ENCODE results near the gene DAB2. TPM values are rescaled to one million over a fixed set of nuclear protein-coding genes. Genes with fewer than 3 reads are reported as not detected.

Gene DAB2
- total RNA-seq, 5 donors from 2014 or later (not counting 1 experiment from before 2014, with no cell fraction given): 0.47 to 1.1 (median 0.78) TPM

GRCh38 chr5:39449591-39449990, 24.8 kb upstream of the DAB2 start:
- H3K27ac ChIP-seq (ENCODE audit: low read length): no peak overlapping the region
- ChIA-PET CTCF (no interaction called here), POLR2A (no interaction called here)
- Mint-ChIP-seq H3K9me3 (no peaks in the 10 kb centered on the region), H3K4me1 (no peaks in the 10 kb centered on the region), H3K36me3 (no peaks in the 10 kb centered on the region), H3K27me3 (peaks cover 0 to 4% of the 10 kb centered on the region in 2 donors), H3K4me3 (no peak overlapping the region), H3K27ac (no peak overlapping the region)
- no peaks in the 10 kb centered on the region for H3K4me1 ChIP-seq (ENCODE audit: control insufficient read depth in 1 of 2, extremely low read depth in 1 of 2, insufficient read depth in 2 of 2, low read length in 2 of 2)
- 84% methylated on average over 2 of the region's 3 CpGs for WGBS (ENCODE audit: insufficient coverage)
- no peaks in the 10 kb centered on the region for H3K9me3 ChIP-seq
- DNase-seq (no peak), ATAC-seq (replicated peaks in 1 of 4) (no peak)
- H3K36me3 ChIP-seq (ENCODE audit: control insufficient read depth in 2 of 2, extremely low read depth in 1 of 2, insufficient read depth in 1 of 2, low read length in 1 of 2): no peaks in the 10 kb centered on the region
- H3K27me3 ChIP-seq (replicated peaks in 1 of 2; ENCODE audit: control insufficient read depth in 2 of 2, extremely low read depth in 1 of 2, insufficient read depth in 2 of 2, low read length in 1 of 2): no peaks in the 10 kb centered on the region
- no peak overlapping the region for H3K4me3 ChIP-seq (ENCODE audit: control insufficient read depth in 1 of 2, extremely low read depth in 1 of 2, low read length in 1 of 2)

GRCh38 chr5:39448506-39449128, 23.8 kb upstream of the DAB2 start:
- Histone ChIP-seq H3K4me1 (ENCODE audit: control insufficient read depth in 1 of 2, extremely low read depth in 1 of 2, insufficient read depth in 2 of 2, low read length in 2 of 2) (no peaks in the 10 kb centered on the region), H3K36me3 (ENCODE audit: control insufficient read depth in 2 of 2, extremely low read depth in 1 of 2, insufficient read depth in 1 of 2, low read length in 1 of 2) (no peaks in the 10 kb centered on the region), H3K27me3 (replicated peaks in 1 of 2; ENCODE audit: control insufficient read depth in 2 of 2, extremely low read depth in 1 of 2, insufficient read depth in 2 of 2, low read length in 1 of 2) (no peaks in the 10 kb centered on the region), H3K4me3 (ENCODE audit: control insufficient read depth in 1 of 2, extremely low read depth in 1 of 2, low read length in 1 of 2) (no peak overlapping the region), H3K9me3 (no peaks in the 10 kb centered on the region), H3K27ac (ENCODE audit: low read length) (no peak overlapping the region)
- no peaks in the 10 kb centered on the region for H3K4me1 Mint-ChIP-seq
- ChIA-PET POLR2A (no interaction called here), CTCF (no interaction called here)
- peaks cover 0 to 4% of the 10 kb centered on the region in 2 donors for H3K27me3 Mint-ChIP-seq
- no peak for DNase-seq
- H3K9me3 Mint-ChIP-seq: no peaks in the 10 kb centered on the region
- no peak for ATAC-seq (replicated peaks in 1 of 4)
- 82% methylated on average over 9 of the region's 13 CpGs for WGBS (ENCODE audit: insufficient coverage)
- H3K36me3 Mint-ChIP-seq: no peaks in the 10 kb centered on the region
- H3K4me3 Mint-ChIP-seq: no peak overlapping the region
- no peak overlapping the region for H3K27ac Mint-ChIP-seq

DNA sequence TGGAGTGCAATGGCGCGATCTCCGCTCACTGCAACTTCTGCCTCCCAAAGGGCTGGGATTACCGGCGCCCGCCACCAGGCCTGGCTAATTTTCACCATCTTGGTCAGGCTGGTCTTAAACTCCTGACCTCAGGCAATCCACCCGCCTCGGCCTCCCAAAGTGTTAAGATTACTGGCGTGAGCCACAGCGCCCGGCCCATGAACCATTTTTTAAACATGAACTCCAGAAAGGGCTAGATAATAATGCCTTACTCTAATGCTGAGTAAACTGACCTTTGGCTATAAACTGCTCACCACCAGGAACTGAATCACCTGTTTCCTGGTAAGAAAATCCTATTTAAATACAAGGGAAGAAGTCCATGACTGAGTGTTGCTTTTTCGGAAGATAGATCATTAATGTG, 23.2 kb upstream of the DAB2 start:
- H3K36me3 Mint-ChIP-seq: no peaks in the 10 kb centered on the region
- H3K27me3 Mint-ChIP-seq: peaks cover 0 to 4% of the 10 kb centered on the region in 2 donors
- no peaks in the 10 kb centered on the region for H3K4me1 ChIP-seq (ENCODE audit: control insufficient read depth in 1 of 2, extremely low read depth in 1 of 2, insufficient read depth in 2 of 2, low read length in 2 of 2)
- H3K9me3 ChIP-seq: no peaks in the 10 kb centered on the region
- H3K9me3 Mint-ChIP-seq: no peaks in the 10 kb centered on the region
- no peaks in the 10 kb centered on the region for H3K4me1 Mint-ChIP-seq
- no peaks in the 10 kb centered on the region for H3K27me3 ChIP-seq (replicated peaks in 1 of 2; ENCODE audit: control insufficient read depth in 2 of 2, extremely low read depth in 1 of 2, insufficient read depth in 2 of 2, low read length in 1 of 2)
- H3K27ac Mint-ChIP-seq: no peak overlapping the region
- ChIA-PET CTCF (no interaction called here), POLR2A (no interaction called here)
- WGBS (ENCODE audit: insufficient coverage): 88% methylated on average over 11 of the region's 12 CpGs
- H3K4me3 ChIP-seq (ENCODE audit: control insufficient read depth in 1 of 2, extremely low read depth in 1 of 2, low read length in 1 of 2): no peak overlapping the region
- H3K36me3 ChIP-seq (ENCODE audit: control insufficient read depth in 2 of 2, extremely low read depth in 1 of 2, insufficient read depth in 1 of 2, low read length in 1 of 2): no peaks in the 10 kb centered on the region
- no peak overlapping the region for H3K27ac ChIP-seq (ENCODE audit: low read length)
- H3K4me3 Mint-ChIP-seq: no peak overlapping the region
- ATAC-seq (replicated peaks in 1 of 4) (no peak), DNase-seq (no peak)

DNA sequence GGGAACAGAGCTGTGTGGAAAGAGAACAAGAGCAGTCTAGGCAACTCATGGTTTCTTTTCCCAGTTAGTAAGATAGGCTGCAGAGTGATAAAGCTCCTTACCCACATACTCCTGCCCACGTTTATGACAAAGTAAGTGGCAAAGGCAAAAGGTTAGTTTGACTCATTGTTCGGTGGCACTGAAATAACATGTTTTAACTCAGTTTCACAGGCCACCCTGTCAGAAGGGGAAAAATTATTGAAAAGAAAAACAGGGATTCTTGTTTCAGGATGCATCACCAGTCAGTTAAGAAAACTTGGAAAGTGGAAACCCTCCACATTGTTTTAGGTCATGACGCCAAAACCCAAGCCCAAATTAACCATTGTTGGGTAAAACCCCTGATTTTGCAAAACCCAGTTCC, 22.3 kb upstream of the DAB2 start:
- Histone ChIP-seq H3K4me1 (ENCODE audit: control insufficient read depth in 1 of 2, extremely low read depth in 1 of 2, insufficient read depth in 2 of 2, low read length in 2 of 2) (no peaks in the 10 kb centered on the region), H3K27ac (ENCODE audit: low read length) (no peak overlapping the region), H3K4me3 (ENCODE audit: control insufficient read depth in 1 of 2, extremely low read depth in 1 of 2, low read length in 1 of 2) (no peak overlapping the region), H3K36me3 (ENCODE audit: control insufficient read depth in 2 of 2, extremely low read depth in 1 of 2, insufficient read depth in 1 of 2, low read length in 1 of 2) (no peaks in the 10 kb centered on the region), H3K9me3 (no peaks in the 10 kb centered on the region), H3K27me3 (replicated peaks in 1 of 2; ENCODE audit: control insufficient read depth in 2 of 2, extremely low read depth in 1 of 2, insufficient read depth in 2 of 2, low read length in 1 of 2) (no peaks in the 10 kb centered on the region)
- ChIA-PET POLR2A (no interaction called here), CTCF (no interaction called here)
- DNase-seq (no peak), ATAC-seq (replicated peaks in 1 of 4) (no peak)
- Mint-ChIP-seq H3K4me1 (no peaks in the 10 kb centered on the region), H3K27me3 (peaks cover 0 to 8% of the 10 kb centered on the region in 2 donors), H3K27ac (no peak overlapping the region), H3K36me3 (no peaks in the 10 kb centered on the region), H3K4me3 (no peak overlapping the region), H3K9me3 (no peaks in the 10 kb centered on the region)
- WGBS (ENCODE audit: insufficient coverage): no CpG with 5 or more reads among the region's 3 CpGs

DNA sequence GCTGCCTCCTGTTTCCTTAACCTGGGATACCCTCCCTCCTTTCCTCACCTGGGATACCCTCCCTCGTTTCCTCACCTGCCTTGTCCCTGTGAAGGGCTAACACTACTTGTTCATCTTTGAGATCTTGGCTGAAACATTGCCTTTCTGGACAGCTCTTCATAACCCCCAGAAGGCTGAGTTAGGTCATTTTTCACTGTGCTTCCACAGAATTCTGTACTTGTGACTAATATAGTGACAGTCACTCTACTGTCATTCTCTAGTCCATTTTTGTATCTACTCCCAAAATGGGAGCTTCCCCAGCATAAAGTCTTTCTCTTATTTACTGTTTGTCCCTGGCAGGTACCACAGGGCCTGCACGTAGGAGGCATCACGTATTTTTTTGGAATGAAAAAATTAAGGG, 21.5 kb upstream of the DAB2 start:
- H3K36me3 Mint-ChIP-seq: no peaks in the 10 kb centered on the region
- no peak for DNase-seq
- CTCF ChIA-PET: no interaction called here

GRCh38 chr5:39443911-39444310, 19.1 kb upstream of the DAB2 start:
- H3K4me1 Mint-ChIP-seq: no peaks in the 10 kb centered on the region
- no peaks in the 10 kb centered on the region for H3K36me3 Mint-ChIP-seq
- H3K9me3 ChIP-seq: no peaks in the 10 kb centered on the region
- ATAC-seq (replicated peaks in 1 of 4) (no peak), DNase-seq (no peak)
- H3K4me1 ChIP-seq (ENCODE audit: control insufficient read depth in 1 of 2, extremely low read depth in 1 of 2, insufficient read depth in 2 of 2, low read length in 2 of 2): no peaks in the 10 kb centered on the region
- no peaks in the 10 kb centered on the region for H3K36me3 ChIP-seq (ENCODE audit: control insufficient read depth in 2 of 2, extremely low read depth in 1 of 2, insufficient read depth in 1 of 2, low read length in 1 of 2)
- H3K4me3 ChIP-seq (ENCODE audit: control insufficient read depth in 1 of 2, extremely low read depth in 1 of 2, low read length in 1 of 2): no peak overlapping the region
- no peaks in the 10 kb centered on the region for H3K9me3 Mint-ChIP-seq
- H3K27me3 Mint-ChIP-seq: peaks cover 8 to 10% of the 10 kb centered on the region in 2 donors
- WGBS (ENCODE audit: insufficient coverage): no CpG with 5 or more reads among the region's 2 CpGs
- no peak overlapping the region for H3K27ac ChIP-seq (ENCODE audit: low read length)
- H3K27ac Mint-ChIP-seq: no peak overlapping the region
- no peaks in the 10 kb centered on the region for H3K27me3 ChIP-seq (replicated peaks in 1 of 2; ENCODE audit: control insufficient read depth in 2 of 2, extremely low read depth in 1 of 2, insufficient read depth in 2 of 2, low read length in 1 of 2)
- H3K4me3 Mint-ChIP-seq: no peak overlapping the region
- CTCF ChIA-PET: interaction anchor here in 1 of 2 donors (0.7 kb wide), 1 partner anchor 23 kb away, joined by 3 read pairs; no protein-coding TSS in a partner anchor
- POLR2A ChIA-PET: interaction anchor here in 1 of 2 donors (0.6 kb wide), 1 partner anchor 319 kb away, joined by 3 read pairs; no protein-coding TSS in a partner anchor

More for the DNA sequence above, 21.5 kb upstream of the DAB2 start:
- Histone ChIP-seq H3K27ac (ENCODE audit: low read length) (no peak overlapping the region), H3K4me1 (ENCODE audit: control insufficient read depth in 1 of 2, extremely low read depth in 1 of 2, insufficient read depth in 2 of 2, low read length in 2 of 2) (no peaks in the 10 kb centered on the region), H3K36me3 (ENCODE audit: control insufficient read depth in 2 of 2, extremely low read depth in 1 of 2, insufficient read depth in 1 of 2, low read length in 1 of 2) (no peaks in the 10 kb centered on the region), H3K4me3 (ENCODE audit: control insufficient read depth in 1 of 2, extremely low read depth in 1 of 2, low read length in 1 of 2) (no peak overlapping the region), H3K9me3 (no peaks in the 10 kb centered on the region), H3K27me3 (replicated peaks in 1 of 2; ENCODE audit: control insufficient read depth in 2 of 2, extremely low read depth in 1 of 2, insufficient read depth in 2 of 2, low read length in 1 of 2) (no peaks in the 10 kb centered on the region)
- POLR2A ChIA-PET: no interaction called here
- no peak overlapping the region for H3K4me3 Mint-ChIP-seq
- no peaks in the 10 kb centered on the region for H3K9me3 Mint-ChIP-seq
- no peak for ATAC-seq (replicated peaks in 1 of 4)
- H3K27ac Mint-ChIP-seq: no peak overlapping the region
- H3K4me1 Mint-ChIP-seq: no peaks in the 10 kb centered on the region
- 67% methylated on average over 1 of the region's 3 CpGs for WGBS (ENCODE audit: insufficient coverage)
- H3K27me3 Mint-ChIP-seq: peaks cover 0 to 8% of the 10 kb centered on the region in 2 donors

- Mint-ChIP-seq H3K4me1 (no peaks in the 10 kb centered on the region), H3K27ac (no peak overlapping the region), H3K4me3 (no peak overlapping the region), H3K36me3 (no peaks in the 10 kb centered on the region), H3K27me3 (peaks cover 8 to 10% of the 10 kb centered on the region in 2 donors), H3K9me3 (no peaks in the 10 kb centered on the region)
- H3K4me1 ChIP-seq (ENCODE audit: control insufficient read depth in 1 of 2, extremely low read depth in 1 of 2, insufficient read depth in 2 of 2, low read length in 2 of 2): no peaks in the 10 kb centered on the region
- no peaks in the 10 kb centered on the region for H3K9me3 ChIP-seq
- no peak overlapping the region for H3K4me3 ChIP-seq (ENCODE audit: control insufficient read depth in 1 of 2, extremely low read depth in 1 of 2, low read length in 1 of 2)
- CTCF ChIA-PET: no interaction called here
- POLR2A ChIA-PET: no interaction called here
- H3K27me3 ChIP-seq (replicated peaks in 1 of 2; ENCODE audit: control insufficient read depth in 2 of 2, extremely low read depth in 1 of 2, insufficient read depth in 2 of 2, low read length in 1 of 2): no peaks in the 10 kb centered on the region
- no peaks in the 10 kb centered on the region for H3K36me3 ChIP-seq (ENCODE audit: control insufficient read depth in 2 of 2, extremely low read depth in 1 of 2, insufficient read depth in 1 of 2, low read length in 1 of 2)
- DNase-seq: no peak
- ATAC-seq (replicated peaks in 1 of 4): no peak
- no CpG with 5 or more reads among the region's 3 CpGs for WGBS (ENCODE audit: insufficient coverage)
- H3K27ac ChIP-seq (ENCODE audit: low read length): no peak overlapping the region
Observed at GRCh38 chr5:39442991-39443390, 18.2 kb upstream of the DAB2 start.
